Right lobe of liver (tissue), 4 donors: ENCODE results near the gene VWA5B2.

Source experiments
- CTCF ChIP-seq, 4 donors: fragments of 200-600 bp in 3 of 4; fragments of 450-650 bp in 1 of 4; IDR thresholded peaks; one replicate each; pipeline versions ENCODE4 v1.5.1 to v1.8.0; 2016 to 2022; ENCODE audit warnings: antibody characterized with exemption in 4 of 4, mild to moderate bottlenecking in 2 of 4
- POLR2A ChIP-seq: fragments of 450-650 bp; IDR thresholded peaks from one replicate; pipeline ENCODE4 v1.6.1; 2017; ENCODE audit warnings: antibody characterized with exemption, mild to moderate bottlenecking
- donor health status: DM: no; HTN: no; CAD: no.
- donor health status: DM: no; HTN: no; CAD: no.
- donor health status: DM: no; HTN: yes; CAD: no.

- no peak for TF ChIP-seq CTCF (IDR thresholded peaks at IDR 0.05)
- no peak for TF ChIP-seq POLR2A
Measured at GRCh38 chr3:184239708-184240107, 10.3 kb downstream of the VWA5B2 start.
